ENCODE measurements around the gene TRIM63. TPM values are rescaled to one million over a fixed set of nuclear protein-coding genes. Genes with fewer than 3 reads are reported as not detected.

TRIM63 gene
- total and polyA plus RNA-seq, 9 of the 15 experiments (the other 6 are each of a cell fraction or from before 2014, with no cell fraction given) = 0.08 to 0.57 (median 0.36) TPM

GRCh38 chr1:26060832-26061574, 6.4 kb downstream of the TRIM63 start (continued):
- TF ChIP-seq ZNF592 (IDR thresholded peaks at IDR 0.05) (peak; percentile 61), MECOM (CRISPR knock-in tag; IDR thresholded peaks at IDR 0.05) (no peak), NR2C2 (CRISPR knock-in tag; IDR thresholded peaks at IDR 0.05) (0 out of 2 replicates have a peak, but pooled peaks have one; percentile 50), NR2C2 (tag; IDR thresholded peaks at IDR 0.05) (no peak), CBFB (CRISPR knock-in tag; IDR thresholded peaks at IDR 0.05) (no peak), L3MBTL2 (IDR thresholded peaks at IDR 0.05) (peak; percentile 58; the same call in 1 of the 2 replicates), JUN (IDR thresholded peaks at IDR 0.05; ENCODE audit: borderline replicate concordance, low read depth, low read length) (0 out of 2 replicates have a peak, but pooled peaks have one; percentile 20), JUN (CRISPR knock-in tag; IDR thresholded peaks at IDR 0.05; ENCODE audit: borderline replicate concordance) (no peak), ZNF316 (IDR thresholded peaks at IDR 0.05) (peak; percentile 31; the same call in 1 of the 2 replicates), NFIC (IDR thresholded peaks at IDR 0.05) (no peak), RBFOX2 (IDR thresholded peaks at IDR 0.05; ENCODE audit: low read depth, low read length) (0 out of 2 replicates have a peak, but pooled peaks have one; percentile 24), TOE1 (IDR thresholded peaks at IDR 0.05; ENCODE audit: borderline replicate concordance) (no peak), TOE1 (CRISPR knock-in tag; IDR thresholded peaks at IDR 0.05; ENCODE audit: borderline replicate concordance, low read depth) (no peak), NR4A1 (CRISPR knock-in tag; IDR thresholded peaks at IDR 0.05) (no peak), NR4A1 (tag; IDR thresholded peaks at IDR 0.05) (no peak; the same call in 1 of the 2 replicates), ZFX (CRISPR knock-in tag; IDR thresholded peaks at IDR 0.05) (peak; percentile 60; the same call in 1 of the 2 replicates)
